Common myeloid progenitor, CD34-positive (primary cell): ENCODE data around the gene IFIT5.

ENCODE experiments used
- CTCF ChIA-PET: fragments of 350-600 bp; sonication (Branson Sonifier 250); formaldehyde crosslinking; loops from one replicate; lab custom pipeline; 2021; ENCODE audit warnings: antibody characterized with exemption; lab: Charles Lee
- POLR2A ChIA-PET: fragments of 350-600 bp; sonication (Branson Sonifier 250); formaldehyde crosslinking; loops from one replicate; lab custom pipeline; 2021; ENCODE audit warnings: antibody characterized with exemption; lab: Charles Lee
- DNase-seq, 3 donors: peaks; one replicate each; pipeline versions ENCODE4 v3.0.0 to v3.0.0-alpha.2; 2013
- H3K27ac ChIP-seq, 2 experiments: 1 replicate in 1 of 2; 2 replicates in 1 of 2; pipeline ENCODE4 v1.7.0; 2013; ENCODE audit warnings: inconsistent platforms in 2 of 2, low read length in 2 of 2, mild to moderate bottlenecking in 2 of 2, low read depth in 1 of 2, moderate library complexity in 1 of 2; ENCODE audit not compliant: severe bottlenecking in 2 of 2, insufficient read depth in 1 of 2, poor library complexity in 1 of 2
- H3K27me3 ChIP-seq, 5 experiments: replicated peaks in 2 of 5; 1 replicate in 3 of 5; 2 replicates in 2 of 5; pipeline versions ENCODE4 v1.6.1 to v1.7.0; 2013; ENCODE audit warnings: low read length in 4 of 5, mild to moderate bottlenecking in 2 of 5, moderate library complexity in 2 of 5, inconsistent platforms in 1 of 5; ENCODE audit not compliant: insufficient read depth in 5 of 5, control insufficient read depth in 4 of 5
- H3K36me3 ChIP-seq, 4 experiments: 1 replicate in 2 of 4; 2 replicates in 2 of 4; pipeline versions ENCODE4 v1.6.1 to v1.7.0; 2013; ENCODE audit warnings: low read length in 3 of 4, control low read depth in 1 of 4, mild to moderate bottlenecking in 1 of 4; ENCODE audit not compliant: control insufficient read depth in 4 of 4, insufficient read depth in 4 of 4
- H3K4me1 ChIP-seq, 4 experiments: 1 replicate in 3 of 4; 2 replicates in 1 of 4; pipeline versions ENCODE4 v1.6.1 to v1.7.1; 2013; ENCODE audit warnings: low read length in 3 of 4, mild to moderate bottlenecking in 3 of 4, control low read depth in 1 of 4, inconsistent platforms in 1 of 4, moderate library complexity in 1 of 4; ENCODE audit not compliant: control insufficient read depth in 4 of 4, insufficient read depth in 4 of 4; ENCODE audit errors: control extremely low read depth in 1 of 4
- H3K4me3 ChIP-seq, 7 experiments: 1 replicate in 4 of 7; 2 replicates in 3 of 7; pipeline versions ENCODE4 v1.5.1 to v1.7.0; 2013; ENCODE audit warnings: mild to moderate bottlenecking in 7 of 7, low read length in 6 of 7, moderate library complexity in 6 of 7, inconsistent platforms in 2 of 7, low read depth in 2 of 7, control low read depth in 1 of 7; ENCODE audit not compliant: insufficient read depth in 4 of 7, control insufficient read depth in 1 of 7; ENCODE audit errors: extremely low read depth in 1 of 7
- H3K9me3 ChIP-seq, 5 experiments: 1 replicate in 4 of 5; 2 replicates in 1 of 5; pipeline versions ENCODE4 v1.6.1 to v1.7.1; 2013; ENCODE audit warnings: low read length in 4 of 5, mild to moderate bottlenecking in 2 of 5, inconsistent platforms in 1 of 5, low read depth in 1 of 5, moderate library complexity in 1 of 5; ENCODE audit not compliant: control insufficient read depth in 4 of 5, insufficient read depth in 2 of 5; ENCODE audit errors: control extremely low read depth in 1 of 5
- WGBS: methylation state at CpG from one replicate; pipeline ENCODE4 v1.1.5; 2013; ENCODE audit not compliant: insufficient coverage; 5-methylcytosine and 5-hydroxymethylcytosine counted together

Gene IFIT5

DNA sequence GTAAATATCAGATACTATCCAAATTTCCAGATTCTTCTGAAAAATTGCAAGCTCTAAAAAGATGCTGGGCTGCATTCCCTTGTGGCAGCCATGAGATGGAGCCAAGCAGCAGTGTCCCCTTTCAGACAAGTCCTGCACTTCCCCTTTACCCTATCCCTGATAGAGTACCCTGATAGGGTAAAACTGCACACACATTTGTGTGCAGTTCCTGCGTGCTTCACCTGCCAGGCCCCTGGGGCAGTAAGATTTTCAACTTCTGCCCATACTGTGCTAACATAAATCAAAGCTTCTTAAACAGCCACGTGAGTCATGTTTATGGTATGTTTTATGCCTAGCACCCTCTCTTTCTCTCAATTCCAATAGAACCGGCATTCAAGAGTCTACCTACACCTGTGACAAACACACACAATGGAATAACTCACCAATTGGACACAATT, 52.2 kb downstream of the IFIT5 start:
- Histone ChIP-seq H3K4me1 (no peaks in the 10 kb centered on the region), H3K27me3 (no peaks in the 10 kb centered on the region), H3K9me3 (no peaks in the 10 kb centered on the region), H3K27ac (no peak overlapping the region), H3K36me3 (no peaks in the 10 kb centered on the region), H3K4me3 (no peak overlapping the region)
- DNase-seq = peak; percentile 34 to 75 (median 71)
- POLR2A ChIA-PET = no interaction called here
- CTCF ChIA-PET = interaction anchor here (0.5 to 2.3 kb wide), 9 partner anchors 15 to 98 kb away, joined by 3 to 5 read pairs (median 3); no protein-coding TSS in a partner anchor
- no CpG with 5 or more reads among the region's 3 CpGs for WGBS

GRCh38 chr10:89468191-89468965, 54.0 kb downstream of the IFIT5 start:
- H3K4me1 ChIP-seq = no peaks in the 10 kb centered on the region
- ChIA-PET POLR2A (no interaction called here), CTCF (no interaction called here)

DNA sequence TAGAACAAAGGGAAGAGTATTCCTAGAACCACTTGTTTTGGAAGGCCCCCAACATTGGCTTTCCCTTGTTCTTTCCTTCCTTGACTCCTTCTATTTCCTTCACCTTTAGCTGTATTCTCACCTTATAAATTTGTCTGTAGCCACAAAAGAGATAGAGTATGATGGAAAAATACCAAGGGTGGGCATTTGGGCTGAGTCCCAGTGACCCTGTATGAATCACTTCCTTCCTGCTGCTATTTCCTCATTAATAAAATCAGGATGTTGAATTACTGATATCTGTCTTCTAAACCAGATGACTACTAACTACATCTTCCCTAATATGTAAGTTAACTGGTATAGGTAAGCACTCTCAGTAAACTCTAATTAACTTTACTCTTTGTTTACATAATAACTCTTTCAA, 55.1 kb downstream of the IFIT5 start:
- Histone ChIP-seq H3K4me1 (no peaks in the 10 kb centered on the region), H3K36me3 (no peaks in the 10 kb centered on the region), H3K27me3 (no peaks in the 10 kb centered on the region), H3K9me3 (no peaks in the 10 kb centered on the region), H3K27ac (no peak overlapping the region), H3K4me3 (no peak overlapping the region)
- POLR2A ChIA-PET = no interaction called here
- DNase-seq = no peak
- CTCF ChIA-PET = interaction anchor here (1.6 kb wide), 1 partner anchor 93 kb away, joined by 4 read pairs; no protein-coding TSS in a partner anchor

More at GRCh38 chr10:89468191-89468965, 54.0 kb downstream of the IFIT5 start:
- Histone ChIP-seq H3K36me3 (no peaks in the 10 kb centered on the region), H3K27me3 (no peaks in the 10 kb centered on the region), H3K4me3 (no peak overlapping the region), H3K9me3 (no peaks in the 10 kb centered on the region), H3K27ac (no peak overlapping the region)
- no peak for DNase-seq
- WGBS = 100% methylated on average over 6 of the region's 9 CpGs
